ENCODE measurements around the gene SUPT4H1.

SUPT4H1 gene

GRCh38 chr17:58321571-58322525 is 30.2 kb downstream of the SUPT4H1 start:
- DNase-seq (ENCODE audit: low read depth): no peak

GRCh38 chr17:58320570-58321323 is 31.3 kb downstream of the SUPT4H1 start:
- in situ Hi-C loops (cut with HindIII; ENCODE audit: low sequenced_read_pairs): no loop called here
- TF ChIP-seq CTCF (IDR thresholded peaks at IDR 0.05; ENCODE audit: low read depth, low read length, missing control alignments): no peak
- DNase-seq (ENCODE audit: low read depth): no peak
- H3K4me3 ChIP-seq (ENCODE audit: low read depth, low read length): no peak overlapping the region

More at GRCh38 chr17:58321571-58322525, 30.2 kb downstream of the SUPT4H1 start:
- in situ Hi-C loops (cut with HindIII; ENCODE audit: low sequenced_read_pairs): no loop called here
- TF ChIP-seq CTCF (IDR thresholded peaks at IDR 0.05; ENCODE audit: low read depth, low read length, missing control alignments): no peak
- no peak overlapping the region for H3K4me3 ChIP-seq (ENCODE audit: low read depth, low read length)

- H3K4me3 ChIP-seq (ENCODE audit: low read depth, low read length): no peak overlapping the region
- in situ Hi-C loops (cut with HindIII; ENCODE audit: low sequenced_read_pairs): no loop called here
- TF ChIP-seq CTCF (IDR thresholded peaks at IDR 0.05; ENCODE audit: low read depth, low read length, missing control alignments): no peak
- no peak for DNase-seq (ENCODE audit: low read depth)
These were observed 31.8 kb downstream of the SUPT4H1 start for GRCh38 chr17:58320163-58320558.

- no peak for DNase-seq (ENCODE audit: low read depth)
- no peak for TF ChIP-seq CTCF (IDR thresholded peaks at IDR 0.05; ENCODE audit: low read depth, low read length, missing control alignments)
- no peak overlapping the region for H3K4me3 ChIP-seq (ENCODE audit: low read depth, low read length)
- in situ Hi-C loops (cut with HindIII; ENCODE audit: low sequenced_read_pairs): no loop called here
These were observed 32.5 kb downstream of the SUPT4H1 start for GRCh38 chr17:58319173-58320162.

GRCh38 chr17:58318627-58319172 is 33.3 kb downstream of the SUPT4H1 start:
- no peak overlapping the region for H3K4me3 ChIP-seq (ENCODE audit: low read depth, low read length)
- in situ Hi-C loops (cut with HindIII; ENCODE audit: low sequenced_read_pairs): no loop called here
- no peak for DNase-seq (ENCODE audit: low read depth)
- TF ChIP-seq CTCF (IDR thresholded peaks at IDR 0.05; ENCODE audit: low read depth, low read length, missing control alignments): no peak

All from astrocyte of the cerebellum (primary cell).